T-cell (primary cell): ENCODE results near the gene PLEKHM3. TPM values are rescaled to one million over a fixed set of nuclear protein-coding genes. Genes with fewer than 3 reads are reported as not detected.
"Not testable (repeated sequence)": the region's sequence is repeated elsewhere in the genome, so short reads cannot be mapped to it uniquely, and the experiment has no call there.

Experiments used
- ATAC-seq, 4 experiments: fragments of 200-7000 bp in 3 of 4; fragments of 150-1000 bp in 1 of 4; cut with Tn5 transposase; replicated peaks in 1 of 4; 1 replicate in 3 of 4; 2 replicates in 1 of 4; pipeline ENCODE4 v1.10.0; 2021; ENCODE audit warnings: moderate library complexity in 3 of 4, mild to moderate bottlenecking in 2 of 4, moderate number of reproducible peaks in 1 of 4
- CTCF ChIA-PET, 2 donors: fragments of 300-600 bp; sonication (Branson Sonifier 250); formaldehyde crosslinking; loops; one replicate each; lab custom pipeline; 2022; ENCODE audit warnings: antibody characterized with exemption in 2 of 2; lab: Charles Lee
- POLR2A ChIA-PET, 2 donors: fragments of 300-600 bp; sonication (Branson Sonifier 250); formaldehyde crosslinking; loops; one replicate each; lab custom pipeline; 2022; ENCODE audit warnings: antibody characterized with exemption in 2 of 2; lab: Charles Lee
- DNase-seq, 35 experiments: peaks; one replicate each; pipeline versions ENCODE4 v3.0.0 to v3.0.0-alpha.2; 2013 to 2023
- H3K27ac ChIP-seq: one replicate; pipeline ENCODE4 v1.5.1; 2013; ENCODE audit warnings: low read length
- H3K27me3 ChIP-seq, 2 experiments: replicated peaks in 1 of 2; 1 replicate in 1 of 2; 2 replicates in 1 of 2; pipeline versions ENCODE4 v1.6.1 to v1.7.0; 2013; ENCODE audit warnings: low read length in 1 of 2, mixed read lengths in 1 of 2; ENCODE audit not compliant: control insufficient read depth in 2 of 2, insufficient read depth in 2 of 2; ENCODE audit errors: extremely low read depth in 1 of 2
- H3K36me3 ChIP-seq, 2 donors: 1 replicate in 1 of 2; 2 replicates in 1 of 2; pipeline versions ENCODE4 v1.6.1 to v1.7.0; 2013; ENCODE audit warnings: low read length in 1 of 2; ENCODE audit not compliant: control insufficient read depth in 2 of 2, insufficient read depth in 1 of 2; ENCODE audit errors: extremely low read depth in 1 of 2
- H3K4me1 ChIP-seq, 2 experiments: 1 replicate in 1 of 2; 2 replicates in 1 of 2; pipeline versions ENCODE4 v1.6.1 to v1.7.0; 2013; ENCODE audit warnings: low read length in 2 of 2, mixed read lengths in 1 of 2; ENCODE audit not compliant: insufficient read depth in 2 of 2, control insufficient read depth in 1 of 2; ENCODE audit errors: extremely low read depth in 1 of 2
- H3K4me3 ChIP-seq, 2 donors: 1 replicate in 1 of 2; 2 replicates in 1 of 2; pipeline versions ENCODE4 v1.5.1 to v1.7.0; 2013; ENCODE audit warnings: mild to moderate bottlenecking in 2 of 2, low read length in 1 of 2, moderate library complexity in 1 of 2; ENCODE audit not compliant: control insufficient read depth in 1 of 2; ENCODE audit errors: extremely low read depth in 1 of 2
- H3K9me3 ChIP-seq: 2 replicates; pipeline ENCODE4 v1.7.0; 2013
- H3K27ac Mint-ChIP-seq, 2 donors: one replicate each; pipeline ENCODE4 v1.8.0; 2020 to 2021; ENCODE audit warnings: mild to moderate bottlenecking in 2 of 2, mixed read lengths in 2 of 2
- H3K27me3 Mint-ChIP-seq, 2 donors: one replicate each; pipeline ENCODE4 v1.8.0; 2021 to 2022; ENCODE audit warnings: mixed read lengths in 2 of 2
- H3K36me3 Mint-ChIP-seq: one replicate; pipeline ENCODE4 v1.8.0; 2021; ENCODE audit warnings: mixed read lengths
- H3K4me1 Mint-ChIP-seq, 3 donors: one replicate each; pipeline ENCODE4 v1.8.0; 2020 to 2022; ENCODE audit warnings: mixed read lengths in 3 of 3, mild to moderate bottlenecking in 1 of 3
- H3K4me3 Mint-ChIP-seq, 3 donors: one replicate each; pipeline ENCODE4 v1.8.0; 2020 to 2022; ENCODE audit warnings: mild to moderate bottlenecking in 3 of 3, mixed read lengths in 3 of 3, moderate library complexity in 3 of 3
- H3K9me3 Mint-ChIP-seq, 3 donors: one replicate each; pipeline ENCODE4 v1.8.0; 2020 to 2022; ENCODE audit warnings: mixed read lengths in 3 of 3
- WGBS: methylation state at CpG from one replicate; pipeline ENCODE4 v1.1.5; 2013; ENCODE audit warnings: missing lambda C conversion rate; ENCODE audit not compliant: insufficient coverage; 5-methylcytosine and 5-hydroxymethylcytosine counted together
- total RNA-seq, 35 experiments: library from RNA in 6 of 35; stranded (reverse) in 6 of 35; fragments of 120-200 nt in 1 of 35; gene quantifications; one replicate each; pipeline versions ENCODE4 v1.2.1 to v1.2.4 and lab custom pipeline; 2013 to 2026

The PLEKHM3 gene
- total RNA-seq, 5 donors from 2014 or later (not counting 1 experiment from before 2014, with no cell fraction given): 12.3 to 18.1 (median 13.9) TPM

DNA sequence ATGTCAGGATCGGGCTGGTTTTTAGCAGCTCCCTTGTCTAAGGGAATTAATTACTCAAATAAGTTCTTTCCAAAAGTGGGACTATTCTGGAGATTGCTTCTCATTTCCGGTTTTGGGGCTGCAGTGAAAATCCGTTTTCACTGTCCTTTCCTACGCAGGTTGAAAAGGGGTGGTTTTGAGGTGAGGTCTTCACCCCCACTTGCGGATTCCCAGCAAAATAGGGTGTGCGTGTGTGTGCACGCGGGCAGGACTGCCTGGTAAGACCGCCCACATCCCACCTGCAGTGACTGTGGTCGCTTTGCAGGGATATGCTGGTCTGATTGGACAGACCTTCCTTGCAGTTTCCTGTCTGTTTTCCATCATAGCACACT is 472 bp upstream of the PLEKHM3 start:
- ChIA-PET POLR2A (interaction anchor here in 1 of 2 donors (0.6 kb wide), 1 partner anchor 1565 kb away, joined by 5 read pairs; no protein-coding TSS in a partner anchor), CTCF (interaction anchor here in 1 of 2 donors (1.7 to 1.8 kb wide), 2 partner anchors 15 to 400 kb away, joined by 5 to 6 read pairs; partner anchors contain the start of gene METTL21A)
- Mint-ChIP-seq H3K27ac (peak overlapping the region; percentile 74 to 98), H3K4me3 (peak overlapping the region; percentile 92 to 93 (median 93)), H3K27me3 (no peaks in the 10 kb centered on the region), H3K9me3 (no peaks in the 10 kb centered on the region), H3K36me3 (peaks cover 2% of the 10 kb centered on the region), H3K4me1 (peaks cover 26 to 42% (median 27%) of the 10 kb centered on the region in 3 donors)
- Histone ChIP-seq H3K27me3 (no peaks in the 10 kb centered on the region), H3K4me3 (peak overlapping the region; percentile 70 to 91), H3K4me1 (peaks cover 2 to 11% of the 10 kb centered on the region in 2 experiments), H3K36me3 (peaks cover 0 to 4% of the 10 kb centered on the region in 2 donors), H3K9me3 (no peaks in the 10 kb centered on the region), H3K27ac (peak overlapping the region; percentile 76)
- 29% methylated on average over 1 of the region's 10 CpGs for WGBS
- peak; percentile 41 to 64 (median 44) for ATAC-seq
- peak in 32 of 35 experiments; percentile 2 to 58 (median 24) for DNase-seq

- Histone ChIP-seq H3K36me3 (peaks cover 3 to 4% of the 10 kb centered on the region in 2 donors), H3K4me3 (no peak overlapping the region), H3K9me3 (no peaks in the 10 kb centered on the region), H3K27ac (no peak overlapping the region), H3K27me3 (no peaks in the 10 kb centered on the region), H3K4me1 (peaks cover 2 to 11% of the 10 kb centered on the region in 2 experiments)
- H3K4me3 Mint-ChIP-seq: no peak overlapping the region
- ChIA-PET CTCF (interaction anchor here (0.6 to 0.8 kb wide), 3 partner anchors 16 to 394 kb away, joined by 4 read pairs; no protein-coding TSS in a partner anchor), POLR2A (no interaction called here)
- H3K27ac Mint-ChIP-seq: no peak overlapping the region
- H3K36me3 Mint-ChIP-seq: peaks cover 11% of the 10 kb centered on the region
- no peak for DNase-seq
- H3K9me3 Mint-ChIP-seq: no peaks in the 10 kb centered on the region
- WGBS: no CpG with 5 or more reads among the region's 3 CpGs
- H3K27me3 Mint-ChIP-seq: no peaks in the 10 kb centered on the region
- peaks cover 36 to 57% (median 37%) of the 10 kb centered on the region in 3 donors for H3K4me1 Mint-ChIP-seq
- no peak for ATAC-seq
These were observed 1.2 kb downstream of the PLEKHM3 start for GRCh38 chr2:208024091-208024490.

DNA sequence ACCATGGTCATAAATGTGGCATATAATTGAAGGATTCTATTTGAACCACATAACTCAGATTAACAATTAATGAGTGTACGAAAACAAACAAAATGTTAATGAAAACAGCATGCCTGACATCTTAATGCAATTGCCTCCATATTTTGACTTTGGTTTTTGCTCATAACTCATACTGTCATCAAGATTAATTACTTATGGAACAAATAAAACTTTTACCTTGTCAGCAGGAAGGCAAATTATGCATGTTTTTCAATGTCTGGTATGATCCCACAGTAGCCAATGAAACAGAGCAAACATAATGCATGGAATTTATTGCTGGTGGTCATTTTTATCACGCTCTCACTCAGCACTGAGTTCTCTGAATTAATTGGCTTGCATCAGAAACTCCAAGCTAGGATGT is 5.1 kb downstream of the PLEKHM3 start:
- Histone ChIP-seq H3K4me3 (no peak overlapping the region), H3K27me3 (no peaks in the 10 kb centered on the region), H3K9me3 (no peaks in the 10 kb centered on the region), H3K36me3 (peaks cover 3 to 4% of the 10 kb centered on the region in 2 donors), H3K27ac (no peak overlapping the region), H3K4me1 (peaks cover 3 to 5% of the 10 kb centered on the region in 2 experiments)
- ChIA-PET POLR2A (interaction anchor here in 1 of 2 donors (1.1 kb wide), 1 partner anchor 14 kb away, joined by 4 read pairs; no protein-coding TSS in a partner anchor), CTCF (no interaction called here)
- DNase-seq (no peak), ATAC-seq (no peak)
- Mint-ChIP-seq H3K9me3 (no peaks in the 10 kb centered on the region), H3K4me3 (no peak overlapping the region), H3K4me1 (peaks cover 45 to 58% (median 53%) of the 10 kb centered on the region in 3 donors), H3K36me3 (peaks cover 24% of the 10 kb centered on the region), H3K27ac (no peak overlapping the region), H3K27me3 (no peaks in the 10 kb centered on the region)
- WGBS: 100% methylated on average over 1 of the region's 2 CpGs

DNA sequence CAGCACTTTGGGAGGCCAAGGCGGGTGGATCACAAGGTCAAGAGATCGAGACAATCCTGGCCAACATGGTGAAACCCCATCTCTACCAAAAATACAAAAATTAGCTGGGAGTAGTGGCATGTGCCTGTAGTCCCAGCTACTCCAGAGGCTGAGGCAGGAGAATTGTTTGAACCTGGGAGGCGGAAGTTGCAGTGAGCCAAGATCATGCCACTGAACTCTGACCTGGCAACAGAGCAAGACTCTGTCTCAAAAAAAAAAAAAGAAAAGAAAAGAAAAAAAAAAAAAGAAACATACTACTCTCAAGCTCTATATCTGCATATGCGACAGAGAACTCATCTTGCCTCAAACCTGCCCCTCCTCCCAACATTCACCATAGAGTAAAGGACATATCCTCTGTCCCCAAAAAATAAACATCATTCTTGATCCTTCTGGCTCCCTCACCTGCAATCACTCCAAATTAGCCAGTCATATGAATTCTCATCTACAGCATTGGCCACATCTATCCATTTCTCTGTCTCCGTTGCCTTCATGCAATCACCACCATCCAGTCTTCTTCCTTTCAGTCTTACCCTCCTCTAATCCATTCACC is 7.1 kb downstream of the PLEKHM3 start:
- H3K27me3 Mint-ChIP-seq, H3K27me3 ChIP-seq, H3K36me3 ChIP-seq, H3K4me3 Mint-ChIP-seq, H3K27ac ChIP-seq, H3K4me3 ChIP-seq, H3K9me3 Mint-ChIP-seq, H3K27ac Mint-ChIP-seq, ATAC-seq, POLR2A ChIA-PET, H3K9me3 ChIP-seq, DNase-seq, H3K4me1 ChIP-seq: not testable (repeated sequence)
- CTCF ChIA-PET: interaction anchor here (0.6 to 0.7 kb wide), 3 partner anchors 15 to 158 kb away, joined by 3 to 4 read pairs (median 4); no protein-coding TSS in a partner anchor
- Mint-ChIP-seq H3K4me1 (peaks cover 43 to 60% (median 55%) of the 10 kb centered on the region in 3 donors), H3K36me3 (peaks cover 24% of the 10 kb centered on the region)
- WGBS: 88% methylated on average over 2 of the region's 5 CpGs

GRCh38 chr2:208017721-208018120 is 7.6 kb downstream of the PLEKHM3 start:
- Histone ChIP-seq H3K4me3 (no peak overlapping the region), H3K9me3 (no peaks in the 10 kb centered on the region), H3K36me3 (peaks cover 0 to 3% of the 10 kb centered on the region in 2 donors), H3K27ac (no peak overlapping the region), H3K4me1 (peaks cover 0 to 3% of the 10 kb centered on the region in 2 experiments), H3K27me3 (no peaks in the 10 kb centered on the region)
- POLR2A ChIA-PET: no interaction called here
- ATAC-seq (no peak), DNase-seq (no peak)
- peaks cover 44 to 60% (median 51%) of the 10 kb centered on the region in 3 donors for H3K4me1 Mint-ChIP-seq
- H3K4me3 Mint-ChIP-seq: peak overlapping the region in 1 of 3 donors; percentile 3
- H3K9me3 Mint-ChIP-seq: no peaks in the 10 kb centered on the region
- H3K27me3 Mint-ChIP-seq: no peaks in the 10 kb centered on the region
- peaks cover 24% of the 10 kb centered on the region for H3K36me3 Mint-ChIP-seq
- 29% methylated on average over 1 of the region's 5 CpGs for WGBS
- CTCF ChIA-PET: interaction anchor here in 1 of 2 donors (0.7 kb wide), 1 partner anchor 46 kb away, joined by 3 read pairs; no protein-coding TSS in a partner anchor
- H3K27ac Mint-ChIP-seq: peak overlapping the region in 1 of 2 donors; percentile 25

- H3K4me3 Mint-ChIP-seq: no peak overlapping the region
- no peak for DNase-seq
- no peaks in the 10 kb centered on the region for H3K27me3 Mint-ChIP-seq
- H3K4me1 Mint-ChIP-seq: peaks cover 42 to 60% (median 43%) of the 10 kb centered on the region in 3 donors
- H3K9me3 Mint-ChIP-seq: no peaks in the 10 kb centered on the region
- Histone ChIP-seq H3K27me3 (no peaks in the 10 kb centered on the region), H3K4me3 (no peak overlapping the region), H3K4me1 (peaks cover 0 to 3% of the 10 kb centered on the region in 2 experiments), H3K36me3 (peaks cover 0 to 3% of the 10 kb centered on the region in 2 donors), H3K27ac (no peak overlapping the region), H3K9me3 (no peaks in the 10 kb centered on the region)
- CTCF ChIA-PET: no interaction called here
- H3K36me3 Mint-ChIP-seq: peaks cover 18% of the 10 kb centered on the region
- no peak overlapping the region for H3K27ac Mint-ChIP-seq
- POLR2A ChIA-PET: interaction anchor here in 1 of 2 donors (0.6 kb wide), 1 partner anchor 475 kb away, joined by 12 read pairs; no protein-coding TSS in a partner anchor
- ATAC-seq: no peak
- no CpG with 5 or more reads among the region's 2 CpGs for WGBS
These were observed 9.9 kb downstream of the PLEKHM3 start for GRCh38 chr2:208015475-208015874.
